ENCODE measurements around the gene MFGE8.
A peak's percentile ranks its signal among the peaks of the same experiment; 100 is the strongest.
"Not testable (repeated sequence)": the region's sequence is repeated elsewhere in the genome, so short reads cannot be mapped to it uniquely, and the experiment has no call there.

The MFGE8 gene, protein sequence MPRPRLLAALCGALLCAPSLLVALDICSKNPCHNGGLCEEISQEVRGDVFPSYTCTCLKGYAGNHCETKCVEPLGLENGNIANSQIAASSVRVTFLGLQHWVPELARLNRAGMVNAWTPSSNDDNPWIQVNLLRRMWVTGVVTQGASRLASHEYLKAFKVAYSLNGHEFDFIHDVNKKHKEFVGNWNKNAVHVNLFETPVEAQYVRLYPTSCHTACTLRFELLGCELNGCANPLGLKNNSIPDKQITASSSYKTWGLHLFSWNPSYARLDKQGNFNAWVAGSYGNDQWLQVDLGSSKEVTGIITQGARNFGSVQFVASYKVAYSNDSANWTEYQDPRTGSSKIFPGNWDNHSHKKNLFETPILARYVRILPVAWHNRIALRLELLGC

GRCh38 chr15:88913017-88913849, at the start of gene MFGE8:
Gene MFGE8 (minus strand): TSS chr15:88913379. CDS start chr15:88913319, 60 bp downstream.
- DNase-seq (ENCODE audit: low read depth in 2 of 2) = no peak

DNA sequence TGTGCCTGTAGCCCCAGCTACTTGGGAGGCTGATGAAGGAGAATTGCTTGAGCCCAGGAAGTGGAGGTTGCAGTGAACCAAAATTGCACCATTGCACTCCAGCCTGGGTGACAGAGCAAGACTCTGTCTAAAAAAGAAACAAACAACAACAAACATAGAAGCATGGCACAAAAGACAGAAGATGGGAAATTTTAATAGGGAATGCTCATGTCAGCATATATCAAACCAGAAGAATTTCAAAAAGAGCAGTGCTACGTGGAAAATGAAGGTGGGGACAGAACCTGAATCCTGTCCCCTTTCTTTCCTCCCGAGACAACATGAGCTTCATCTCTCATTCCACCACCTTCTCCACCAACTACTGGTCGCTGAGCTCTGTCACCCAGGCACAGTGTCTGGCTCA, 46.3 kb upstream of the MFGE8 start:
- DNase-seq (ENCODE audit: low read depth in 2 of 2) = no peak

DNA sequence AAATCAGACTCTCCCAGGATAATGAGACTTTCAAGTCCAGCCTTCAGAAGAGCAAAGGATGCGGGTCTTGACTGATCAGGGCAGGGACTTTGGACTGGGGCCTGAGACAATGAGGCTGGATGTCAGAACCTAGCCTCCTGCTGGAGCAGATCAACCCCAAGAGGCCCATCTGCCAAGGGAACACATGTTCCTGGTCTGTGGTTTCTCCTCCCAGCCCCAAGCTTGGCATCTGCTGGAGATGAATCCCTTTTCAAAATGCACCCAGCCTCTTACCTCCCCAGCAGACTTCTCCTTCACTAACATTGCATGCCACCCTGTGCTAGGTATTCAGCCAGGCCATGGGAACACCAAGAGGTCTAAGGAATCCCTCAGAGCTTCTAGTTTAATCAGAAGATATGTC, 43.7 kb upstream of the MFGE8 start:
- no peak for DNase-seq (ENCODE audit: low read depth in 2 of 2)

DNA sequence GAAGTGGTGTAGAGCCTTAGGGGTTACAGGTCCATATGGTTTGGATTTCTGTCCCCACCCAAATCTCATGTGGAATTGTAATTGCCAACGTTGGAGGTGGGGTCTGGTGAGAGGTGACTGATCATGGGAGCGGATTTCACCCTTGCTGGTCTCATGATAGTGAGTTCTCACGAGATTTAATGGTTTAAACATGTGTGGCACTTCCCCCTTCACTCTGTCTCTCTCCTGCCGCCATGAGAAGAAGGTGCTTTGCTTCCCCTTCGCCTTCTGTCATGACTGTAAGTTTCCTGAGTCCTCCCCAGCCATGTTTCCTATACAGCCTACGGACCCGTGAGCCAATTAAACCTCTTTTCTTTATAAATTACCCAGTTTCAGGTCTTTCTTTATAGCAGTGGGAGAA, 43.1 kb upstream of the MFGE8 start:
- DNase-seq (ENCODE audit: low read depth in 2 of 2) = no peak

- DNase-seq (ENCODE audit: low read depth in 2 of 2) = peak; percentile 9 to 13
These were observed 41.5 kb upstream of the MFGE8 start for GRCh38 chr15:88954431-88955277.

DNA sequence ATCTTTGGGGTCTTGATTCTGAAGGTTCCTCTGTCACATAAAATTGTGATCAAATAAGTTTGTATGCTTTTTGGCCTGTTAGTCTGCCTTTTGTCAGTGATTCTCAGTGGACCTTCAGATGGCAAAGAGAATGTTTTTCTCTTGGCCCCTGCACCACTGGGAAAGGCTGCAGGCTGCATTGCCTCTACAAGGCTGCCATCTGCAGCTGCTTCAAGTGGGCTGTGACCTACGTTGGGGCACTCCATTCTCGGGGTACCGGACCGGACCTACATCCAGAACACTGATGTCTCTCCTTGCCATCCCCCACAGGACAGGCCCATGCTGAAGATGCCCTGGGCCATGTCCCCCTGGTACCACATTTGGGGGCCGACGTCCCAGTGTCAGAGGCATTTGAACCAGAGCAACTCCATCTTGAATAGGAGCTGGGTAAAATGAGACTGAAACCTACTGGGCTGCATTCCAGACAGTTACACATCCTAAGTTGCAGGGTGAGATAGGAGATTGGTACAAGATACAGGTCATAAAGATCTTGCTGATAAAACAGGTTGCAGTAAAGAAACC, 37.5 kb upstream of the MFGE8 start:
- no peak for DNase-seq (ENCODE audit: low read depth in 2 of 2)

DNA sequence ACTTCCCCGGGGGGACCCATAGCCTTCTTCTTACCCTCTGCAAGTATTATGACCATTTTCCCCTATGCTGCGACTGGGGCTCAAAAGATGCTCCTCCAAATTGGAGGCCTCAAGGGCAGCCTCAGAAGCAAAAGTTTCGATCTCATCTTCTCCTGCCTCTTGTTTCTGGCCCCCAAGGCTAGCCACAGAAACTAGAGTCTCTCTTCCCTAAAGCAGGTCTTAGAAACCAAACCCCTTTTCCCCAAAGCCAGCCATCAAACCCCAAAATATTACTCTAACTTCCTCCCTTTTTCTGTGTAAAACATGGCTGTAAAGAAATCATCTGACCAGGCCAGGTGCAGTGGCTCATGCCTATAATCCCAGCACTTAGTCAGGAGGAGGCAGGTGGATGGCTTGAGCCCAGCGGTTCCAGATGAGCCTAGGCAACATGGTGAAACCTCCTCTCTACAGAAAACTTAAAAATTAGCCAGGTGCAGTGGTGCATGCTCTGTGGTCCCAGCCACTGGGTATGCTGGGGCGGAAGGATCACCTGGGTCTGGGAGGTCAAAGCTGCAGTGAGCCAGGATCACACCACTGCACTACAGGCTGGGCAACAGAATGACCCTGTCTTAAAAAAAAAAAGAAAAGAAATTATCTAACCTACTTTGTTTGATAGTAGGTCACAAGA, 36.7 kb upstream of the MFGE8 start:
- DNase-seq (ENCODE audit: low read depth in 2 of 2) = no peak

- DNase-seq (ENCODE audit: low read depth in 2 of 2) = no peak
These were observed 27.0 kb upstream of the MFGE8 start for GRCh38 chr15:88940110-88940675.

DNA sequence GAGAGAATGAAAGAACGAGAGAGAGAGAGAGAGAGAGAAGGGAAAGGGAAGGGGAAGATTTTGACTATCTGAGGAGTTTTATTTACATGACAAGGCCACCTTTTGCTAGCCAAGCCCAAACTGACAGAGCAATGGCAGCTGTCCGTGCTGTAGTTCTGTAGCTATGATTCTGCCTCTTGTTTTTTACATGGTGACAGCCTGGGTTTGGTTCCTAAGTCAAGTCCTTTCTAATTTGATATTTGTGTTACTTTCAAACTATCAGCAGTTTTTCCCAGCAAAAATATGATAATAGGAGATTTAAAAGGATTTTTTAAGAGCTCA, 26.3 kb upstream of the MFGE8 start:
- DNase-seq (ENCODE audit: low read depth in 2 of 2) = no peak

GRCh38 chr15:88938802-88939485, 25.8 kb upstream of the MFGE8 start:
- DNase-seq (ENCODE audit: low read depth in 2 of 2) = no peak

DNA sequence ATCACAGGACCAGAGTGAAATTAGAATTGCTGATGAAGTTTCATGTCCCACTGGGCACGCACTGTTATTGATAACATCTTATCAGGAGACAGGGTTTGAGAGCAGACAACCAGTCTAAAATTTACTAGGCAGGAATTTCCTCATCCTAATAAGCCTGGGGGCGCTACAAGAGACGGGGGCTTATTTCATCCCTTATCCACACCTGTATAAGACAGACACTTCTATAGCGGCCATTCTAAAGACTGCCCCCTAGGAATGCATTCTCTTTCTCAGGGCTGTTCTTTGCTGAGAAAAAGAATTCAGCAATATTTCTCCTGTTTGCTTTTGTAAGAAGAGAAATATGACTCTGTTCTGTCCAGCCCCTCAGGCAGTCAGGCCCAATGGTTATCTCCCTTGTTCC, 21.3 kb upstream of the MFGE8 start:
- not testable (repeated sequence) for DNase-seq (ENCODE audit: low read depth in 2 of 2)

DNA sequence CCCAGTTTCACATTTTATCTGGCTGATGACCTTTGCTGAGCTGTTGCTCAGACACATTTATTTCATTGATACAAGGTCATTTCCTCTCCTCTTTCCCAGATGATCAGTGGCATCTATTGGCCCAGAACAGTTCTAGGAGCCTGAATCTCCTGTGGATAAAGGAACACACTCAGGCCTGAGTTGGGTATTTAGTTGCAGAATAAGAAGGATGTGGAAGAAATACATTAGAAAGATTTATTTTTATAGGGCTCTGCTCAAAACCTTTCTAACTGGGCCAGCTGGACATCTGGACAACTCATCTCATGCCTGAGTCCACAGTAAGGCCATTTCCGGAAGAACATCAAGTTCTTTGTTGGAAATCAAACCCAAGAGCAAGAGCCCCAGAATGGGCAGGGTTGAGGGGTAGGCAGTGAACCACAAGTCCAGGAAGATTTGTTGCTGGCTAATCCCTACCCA, 19.7 kb upstream of the MFGE8 start:
- no peak for DNase-seq (ENCODE audit: low read depth in 2 of 2)

DNA sequence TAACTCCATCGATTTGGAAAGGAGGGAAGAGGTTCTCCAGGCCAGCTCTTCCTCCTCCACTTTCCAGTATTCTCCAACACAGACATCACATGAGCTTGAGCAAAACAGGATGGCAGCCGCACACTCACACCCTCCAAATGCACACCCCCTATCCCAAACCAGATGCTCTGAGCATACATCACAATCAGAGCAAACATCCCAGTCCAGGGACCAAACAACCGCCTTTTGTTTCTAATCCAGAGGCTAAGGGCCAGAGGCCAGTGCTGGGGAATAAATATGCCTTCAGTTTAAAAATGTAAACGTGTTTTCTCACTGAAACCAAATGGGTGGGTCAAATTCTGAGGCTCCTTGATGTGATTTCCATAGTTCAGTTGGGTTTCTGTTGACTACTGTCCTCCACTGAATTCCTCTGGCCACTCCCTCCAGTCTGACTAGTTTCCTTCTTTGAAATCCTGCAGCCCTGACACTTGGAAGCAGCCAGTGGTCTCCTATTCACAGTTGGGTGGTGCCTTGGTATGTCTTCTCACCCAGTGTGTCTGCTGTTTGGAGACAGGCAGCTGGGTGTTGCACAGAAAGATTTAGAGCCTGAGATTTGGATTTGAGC, 19.2 kb upstream of the MFGE8 start:
- DNase-seq (ENCODE audit: low read depth in 2 of 2) = no peak

- no peak for DNase-seq (ENCODE audit: low read depth in 2 of 2)
These were observed 17.4 kb upstream of the MFGE8 start for GRCh38 chr15:88930579-88930978.

GRCh38 chr15:88929358-88930098, 16.3 kb upstream of the MFGE8 start:
- not testable (repeated sequence) for DNase-seq (ENCODE audit: low read depth in 2 of 2)

GRCh38 chr15:88928192-88928591, 15.0 kb upstream of the MFGE8 start:
- not testable (repeated sequence) for DNase-seq (ENCODE audit: low read depth in 2 of 2)

DNA sequence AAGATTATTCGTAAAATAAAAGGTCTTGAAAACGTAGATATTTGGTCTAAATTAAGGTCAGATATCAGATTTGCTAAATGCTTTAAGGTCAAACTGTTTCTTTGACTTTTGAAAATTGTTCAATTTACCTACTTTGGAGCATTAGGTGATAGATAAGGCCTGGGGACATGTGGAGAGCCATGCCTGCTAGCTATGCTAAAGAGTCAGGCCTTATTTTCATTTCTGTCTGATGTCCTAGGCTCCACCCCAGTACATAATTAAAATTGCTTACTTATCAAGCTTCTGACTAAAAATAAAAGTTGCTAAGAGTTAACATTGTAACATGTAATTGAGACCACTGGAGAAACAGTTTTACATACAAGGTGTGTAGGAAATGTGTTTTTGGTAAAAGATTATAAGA, 12.5 kb upstream of the MFGE8 start:
- DNase-seq (ENCODE audit: low read depth in 2 of 2) = not testable (repeated sequence)

DNA sequence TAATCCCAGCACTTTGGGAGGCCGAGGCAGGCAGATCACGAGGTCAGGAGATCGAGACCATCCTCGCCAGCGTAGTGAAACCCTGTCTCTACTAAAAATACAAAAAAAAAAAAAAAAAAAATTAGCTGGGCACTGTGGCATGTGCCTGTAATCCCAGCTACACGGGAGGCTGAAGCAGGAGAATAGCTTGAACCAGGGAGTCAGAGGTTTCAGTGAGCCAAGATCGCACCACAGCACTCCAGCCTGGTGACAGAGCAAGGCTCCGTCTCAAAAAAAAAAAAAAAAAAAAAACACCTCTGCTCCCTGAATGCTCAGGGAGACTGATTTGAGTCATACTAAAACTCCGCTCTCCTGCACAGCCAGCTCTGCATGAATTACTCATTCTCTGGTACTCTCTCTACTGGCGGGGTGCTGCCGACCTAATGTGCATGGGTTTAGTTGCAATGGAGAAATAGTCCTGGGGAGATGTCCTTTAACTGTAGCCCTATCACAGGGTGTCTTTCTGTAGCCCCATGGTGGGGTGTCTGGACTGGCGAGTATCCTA, 7.8 kb upstream of the MFGE8 start:
- DNase-seq (ENCODE audit: low read depth in 2 of 2) = peak in 1 of 2 experiments; percentile 34

Measured in fibroblast of skin of left biceps (primary cell).